Endodermal cell (in vitro differentiated cells): ENCODE results near the gene DNAJA4. TPM values are rescaled to one million over a fixed set of nuclear protein-coding genes. Genes with fewer than 3 reads are reported as not detected.

Experiments used
- DNase-seq: peaks from one replicate; pipeline ENCODE4 v3.0.0-alpha.2; 2017
- H3K27ac ChIP-seq: 2 replicates; pipeline ENCODE4 v1.5.1; 2013; ENCODE audit warnings: mild to moderate bottlenecking, low read depth, low read length, moderate library complexity
- H3K27me3 ChIP-seq: 2 replicates; pipeline ENCODE4 v1.6.1; 2013; ENCODE audit warnings: mild to moderate bottlenecking, low read length, moderate library complexity; ENCODE audit not compliant: insufficient read depth, control insufficient read depth, poor library complexity, severe bottlenecking
- H3K36me3 ChIP-seq: 2 replicates; pipeline ENCODE4 v1.7.0; 2013; ENCODE audit warnings: mild to moderate bottlenecking, low read length, moderate library complexity; ENCODE audit not compliant: control insufficient read depth, insufficient read depth
- H3K4me1 ChIP-seq: one replicate; pipeline ENCODE4 v1.7.0; 2013; ENCODE audit warnings: low read length; ENCODE audit not compliant: control insufficient read depth, insufficient read depth
- H3K4me3 ChIP-seq: 2 replicates; pipeline ENCODE4 v1.5.1; 2013; ENCODE audit warnings: mild to moderate bottlenecking, low read length, moderate library complexity
- H3K9ac ChIP-seq: 2 replicates; pipeline ENCODE4 v1.6.1; 2013; ENCODE audit warnings: mild to moderate bottlenecking, low read length, moderate library complexity; ENCODE audit not compliant: poor library complexity, severe bottlenecking; ENCODE audit errors: extremely low read depth
- H3K9me3 ChIP-seq: 2 replicates; pipeline ENCODE4 v1.6.1; 2013; ENCODE audit warnings: mild to moderate bottlenecking, low read length, moderate library complexity; ENCODE audit not compliant: control insufficient read depth
- H3K27ac Mint-ChIP-seq: 2 replicates; pipeline ENCODE4 v1.8.0; 2020; ENCODE audit warnings: mixed read lengths
- H3K27me3 Mint-ChIP-seq: 2 replicates; pipeline ENCODE4 v1.8.0; 2021; ENCODE audit warnings: mild to moderate bottlenecking, mixed read lengths; ENCODE audit not compliant: insufficient read depth
- H3K36me3 Mint-ChIP-seq: 2 replicates; pipeline ENCODE4 v1.8.0; 2020; ENCODE audit warnings: low read depth, mixed read lengths
- H3K4me1 Mint-ChIP-seq: 2 replicates; pipeline ENCODE4 v1.8.0; 2020; ENCODE audit warnings: mixed read lengths
- H3K4me3 Mint-ChIP-seq: 2 replicates; pipeline ENCODE4 v1.8.0; 2020; ENCODE audit warnings: mild to moderate bottlenecking, moderate library complexity, mixed read lengths
- H3K9me3 Mint-ChIP-seq: 2 replicates; pipeline ENCODE4 v1.8.0; 2020; ENCODE audit warnings: mild to moderate bottlenecking, mixed read lengths
- CTCF ChIP-seq: fragments of 200-600 bp; sonication (generic); conservative IDR thresholded peaks from 2 replicates; pipeline ENCODE4 v1.5.0; 2021; ENCODE audit warnings: antibody characterized with exemption, mild to moderate bottlenecking
- WGBS, 2 experiments: methylation state at CpG; one replicate each; pipeline versions ENCODE4 v1.1.5 to v1.1.7; 2013; ENCODE audit warnings: missing lambda C conversion rate in 2 of 2, mixed read lengths in 1 of 2; ENCODE audit not compliant: insufficient coverage in 1 of 2, insufficient read length in 1 of 2; 5-methylcytosine and 5-hydroxymethylcytosine counted together
- total RNA-seq, 2 donors: library from RNA; stranded (reverse); fragmentation: NEBNext Ultra II Directional in 1 of 2; extraction: Animal tissue kit (Norgen Biotek cat#: 25700) in 1 of 2; gene quantifications; 2 replicates in 1 of 2; 3 replicates in 1 of 2; pipeline ENCODE4 v1.2.1, GENCODE V29; 2021

Gene DNAJA4
- total RNA-seq, 2 donors from 2014 or later: 4.9 to 18.5 TPM

- Histone ChIP-seq H3K27ac (no peak overlapping the region), H3K9me3 (no peaks in the 10 kb centered on the region), H3K9ac (no peak overlapping the region), H3K4me1 (no peaks in the 10 kb centered on the region), H3K4me3 (no peak overlapping the region), H3K36me3 (no peaks in the 10 kb centered on the region), H3K27me3 (no peaks in the 10 kb centered on the region)
- no peak overlapping the region for H3K27ac Mint-ChIP-seq
- H3K36me3 Mint-ChIP-seq: no peaks in the 10 kb centered on the region
- H3K27me3 Mint-ChIP-seq: no peaks in the 10 kb centered on the region
- WGBS, 2 experiments: 95 to 100% methylated on average over 2 to 5 of the region's 5 CpGs
- no peak for DNase-seq
- no peaks in the 10 kb centered on the region for H3K9me3 Mint-ChIP-seq
- H3K4me3 Mint-ChIP-seq: no peak overlapping the region
- TF ChIP-seq CTCF: no peak
- H3K4me1 Mint-ChIP-seq: peaks cover 4% of the 10 kb centered on the region
Measured at GRCh38 chr15:78232951-78233350, 31.4 kb upstream of the DNAJA4 start.

GRCh38 chr15:78233496-78233895 lies 30.9 kb upstream of the DNAJA4 start:
- Histone ChIP-seq H3K27me3 (no peaks in the 10 kb centered on the region), H3K4me3 (no peak overlapping the region), H3K36me3 (no peaks in the 10 kb centered on the region), H3K27ac (no peak overlapping the region), H3K9me3 (no peaks in the 10 kb centered on the region), H3K4me1 (no peaks in the 10 kb centered on the region), H3K9ac (no peak overlapping the region)
- Mint-ChIP-seq H3K27ac (no peak overlapping the region), H3K4me1 (peaks cover 4% of the 10 kb centered on the region), H3K36me3 (no peaks in the 10 kb centered on the region), H3K4me3 (no peak overlapping the region), H3K27me3 (no peaks in the 10 kb centered on the region), H3K9me3 (no peaks in the 10 kb centered on the region)
- TF ChIP-seq CTCF: no peak
- 71 to 83% methylated on average over 6 to 11 of the region's 11 CpGs for WGBS, 2 experiments
- no peak for DNase-seq

GRCh38 chr15:78234515-78235040 lies 29.8 kb upstream of the DNAJA4 start, which contains the start of gene ACSBG1:
Gene ACSBG1 (minus strand): TSS chr15:78234565. CDS start chr15:78234501, 64 bp downstream.
- Histone ChIP-seq H3K9ac (no peak within 1 kb of the TSS), H3K36me3 (no peaks in the 10 kb centered on the region), H3K27me3 (no peaks in the 10 kb centered on the region), H3K4me3 (no peak within 1 kb of the TSS), H3K4me1 (no peaks in the 10 kb centered on the region), H3K9me3 (no peaks in the 10 kb centered on the region), H3K27ac (no peak within 1 kb of the TSS)
- Mint-ChIP-seq H3K27me3 (no peaks in the 10 kb centered on the region), H3K36me3 (no peaks in the 10 kb centered on the region), H3K27ac (peak within 1 kb of the TSS; percentile 75), H3K4me1 (peaks cover 4% of the 10 kb centered on the region), H3K9me3 (no peaks in the 10 kb centered on the region), H3K4me3 (no peak within 1 kb of the TSS)
- TF ChIP-seq CTCF: no peak
- WGBS, 2 experiments: 82% methylated on average over 6 of the region's 6 CpGs; no CpG with 5 or more reads in 1 of the 2 experiments
- DNase-seq: no peak
